ENCODE results near the gene ANKRD18B.
"Not testable (repeated sequence)": the region's sequence is repeated elsewhere in the genome, so short reads cannot be mapped to it uniquely, and the experiment has no call there.

DNA sequence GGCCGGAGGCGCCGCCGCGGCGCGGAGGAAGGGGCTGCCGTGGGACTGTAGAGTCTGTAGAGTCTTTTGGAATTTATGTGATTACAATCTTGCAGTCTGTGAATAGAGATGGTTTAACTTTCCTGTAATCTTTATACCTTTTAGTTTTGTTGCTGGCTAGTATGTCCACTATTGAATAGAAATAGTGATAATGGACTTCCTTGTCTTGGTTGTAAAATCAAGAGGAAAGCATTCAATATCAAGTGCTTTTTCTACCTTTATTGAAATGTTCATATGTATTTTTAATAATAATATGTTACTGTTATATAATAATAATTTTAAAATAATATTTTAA is 12.9 kb upstream of the ANKRD18B start:
- TF ChIP-seq CTCF (conservative IDR thresholded peaks at IDR 0.05); EZH2 (IDR thresholded peaks at IDR 0.05; ENCODE audit: low read depth): not testable (repeated sequence)
